AG04450 (cell line): ENCODE measurements around the gene ASCL5. TPM values are rescaled to one million over a fixed set of nuclear protein-coding genes. Genes with fewer than 3 reads are reported as not detected.

Experiments
- CTCF ChIA-PET: fragments of 300-600, 350-600 bp; formaldehyde crosslinking; extraction: SDS; loops from one replicate; lab custom pipeline; 2022; ENCODE audit warnings: antibody characterized with exemption, inconsistent platforms; lab: Charles Lee
- POLR2A ChIA-PET: fragments of 350-600 bp; formaldehyde crosslinking; extraction: SDS; loops from one replicate; lab custom pipeline; 2021; ENCODE audit warnings: antibody characterized with exemption, inconsistent platforms; lab: Yijun Ruan, JAX
- DNase-seq: peaks from one replicate; pipeline ENCODE4 v3.0.0-alpha.2; 2011; ENCODE audit warnings: low read depth, low spot score
- H3K27ac ChIP-seq: one replicate; pipeline ENCODE4 v1.5.1; 2012; ENCODE audit warnings: low read depth, low read length, control low read depth
- H3K27me3 ChIP-seq: one replicate; pipeline ENCODE4 v1.6.0; 2012; ENCODE audit warnings: low read length; ENCODE audit not compliant: control insufficient read depth, insufficient read depth
- H3K4me3 ChIP-seq: 2 replicates; pipeline ENCODE4 v1.5.1; 2011; ENCODE audit warnings: mild to moderate bottlenecking, low read depth, low read length, control low read depth
- H3K9me3 ChIP-seq: 2 replicates; pipeline ENCODE4 v1.5.1; 2012; ENCODE audit warnings: low read length; ENCODE audit not compliant: control insufficient read depth, insufficient read depth
- polyA plus RNA-seq: library from polyadenylated mRNA; depleted of rRNA; stranded (reverse); fragments of >200 nt; gene quantifications from 2 replicates; pipeline ENCODE4 v1.2.3, GENCODE V29; 2011
- TF ChIP-seq, protein P1 (sequence below): IDR thresholded peaks from 2 replicates; pipeline ENCODE4 v1.5.1; 2011; ENCODE audit warnings: low read depth, low read length, control low read depth, inconsistent platforms

Gene ASCL5
- polyA plus RNA-seq, 1 experiment, result not detected

DNA sequence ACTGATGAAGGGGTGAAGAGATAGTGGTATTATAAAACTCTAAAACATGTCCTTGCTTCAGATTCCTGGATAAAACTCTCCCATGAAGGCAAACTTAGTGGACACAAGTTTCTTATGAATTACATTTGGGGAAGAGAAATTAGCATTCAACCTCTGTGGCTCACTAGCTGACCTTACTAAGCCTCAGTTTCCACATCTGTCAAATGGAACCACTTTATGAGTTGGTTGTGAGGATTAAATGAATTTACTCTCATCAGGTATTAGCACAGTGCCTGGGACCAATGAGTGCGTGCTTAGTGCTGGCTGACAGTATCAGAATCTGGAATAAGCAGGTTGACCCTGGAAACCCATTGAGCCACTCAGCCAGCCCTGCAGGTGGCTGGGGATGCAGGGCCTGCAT is 17.3 kb downstream of the ASCL5 start:
- ChIA-PET CTCF (interaction anchor here (1.0 to 3.5 kb wide), 2 partner anchors 9 to 138 kb away, joined by 3 to 15 read pairs; no protein-coding TSS in a partner anchor), POLR2A (no interaction called here)
- TF ChIP-seq, protein P1, sequence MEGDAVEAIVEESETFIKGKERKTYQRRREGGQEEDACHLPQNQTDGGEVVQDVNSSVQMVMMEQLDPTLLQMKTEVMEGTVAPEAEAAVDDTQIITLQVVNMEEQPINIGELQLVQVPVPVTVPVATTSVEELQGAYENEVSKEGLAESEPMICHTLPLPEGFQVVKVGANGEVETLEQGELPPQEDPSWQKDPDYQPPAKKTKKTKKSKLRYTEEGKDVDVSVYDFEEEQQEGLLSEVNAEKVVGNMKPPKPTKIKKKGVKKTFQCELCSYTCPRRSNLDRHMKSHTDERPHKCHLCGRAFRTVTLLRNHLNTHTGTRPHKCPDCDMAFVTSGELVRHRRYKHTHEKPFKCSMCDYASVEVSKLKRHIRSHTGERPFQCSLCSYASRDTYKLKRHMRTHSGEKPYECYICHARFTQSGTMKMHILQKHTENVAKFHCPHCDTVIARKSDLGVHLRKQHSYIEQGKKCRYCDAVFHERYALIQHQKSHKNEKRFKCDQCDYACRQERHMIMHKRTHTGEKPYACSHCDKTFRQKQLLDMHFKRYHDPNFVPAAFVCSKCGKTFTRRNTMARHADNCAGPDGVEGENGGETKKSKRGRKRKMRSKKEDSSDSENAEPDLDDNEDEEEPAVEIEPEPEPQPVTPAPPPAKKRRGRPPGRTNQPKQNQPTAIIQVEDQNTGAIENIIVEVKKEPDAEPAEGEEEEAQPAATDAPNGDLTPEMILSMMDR, result no peak
- Histone ChIP-seq H3K27ac (no peak overlapping the region), H3K4me3 (no peak overlapping the region), H3K9me3 (no peaks in the 10 kb centered on the region; the same call in 1 of the 2 replicates), H3K27me3 (peaks cover 41% of the 10 kb centered on the region)
- DNase-seq, result no peak

DNA sequence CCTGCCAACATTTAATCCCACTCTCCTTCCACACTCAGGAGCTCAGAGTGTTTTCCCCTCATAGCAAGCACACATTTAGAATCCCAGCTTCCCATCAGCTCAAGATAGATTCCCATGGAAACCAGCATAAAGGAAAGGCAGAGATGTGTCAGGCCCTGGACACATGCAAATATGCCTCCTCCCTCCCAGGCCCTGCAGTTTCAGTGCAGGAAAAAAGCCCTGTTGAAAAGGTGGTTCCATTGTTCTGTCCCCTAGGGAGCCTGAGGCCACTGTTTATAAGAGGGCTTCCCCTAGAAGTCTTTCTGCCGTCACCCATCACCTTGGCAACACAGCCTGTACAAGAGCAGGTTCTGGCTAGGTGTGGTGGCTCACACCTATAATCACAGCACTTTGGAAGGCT is 18.4 kb downstream of the ASCL5 start:
- TF ChIP-seq, protein P1, result no peak
- H3K27me3 ChIP-seq, result peaks cover 42% of the 10 kb centered on the region
- H3K4me3 ChIP-seq, result no peak overlapping the region
- POLR2A ChIA-PET, result no interaction called here
- DNase-seq, result no peak
- no peaks in the 10 kb centered on the region for H3K9me3 ChIP-seq
- CTCF ChIA-PET, result interaction anchor here (1.0 to 3.5 kb wide), 2 partner anchors 10 to 137 kb away, joined by 3 to 15 read pairs; no protein-coding TSS in a partner anchor
- H3K27ac ChIP-seq, result no peak overlapping the region

DNA sequence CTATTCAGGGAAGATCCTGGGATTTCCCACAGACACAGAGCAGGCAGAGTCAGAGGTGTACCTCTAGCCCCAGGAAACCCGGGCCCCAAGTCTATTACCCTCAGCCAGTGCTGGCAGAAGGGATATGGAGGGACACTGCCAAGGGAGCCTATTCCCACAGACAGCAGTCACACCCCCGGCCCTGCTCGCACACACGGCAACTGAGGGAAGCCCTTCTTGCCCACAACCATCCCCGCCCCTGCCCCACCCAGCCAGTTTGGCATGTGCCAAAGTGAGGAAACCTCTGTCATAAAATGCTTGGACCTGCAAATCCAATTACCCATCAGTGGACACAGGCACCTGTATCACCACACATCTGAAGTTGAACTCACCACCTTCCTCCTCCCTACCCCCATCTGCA is 21.3 kb downstream of the ASCL5 start:
- Histone ChIP-seq H3K27me3 (peaks cover 43% of the 10 kb centered on the region), H3K27ac (no peak overlapping the region), H3K9me3 (no peaks in the 10 kb centered on the region), H3K4me3 (no peak overlapping the region)
- TF ChIP-seq, protein P1, result no peak
- ChIA-PET CTCF (no interaction called here), POLR2A (no interaction called here)
- no peak for DNase-seq

DNA sequence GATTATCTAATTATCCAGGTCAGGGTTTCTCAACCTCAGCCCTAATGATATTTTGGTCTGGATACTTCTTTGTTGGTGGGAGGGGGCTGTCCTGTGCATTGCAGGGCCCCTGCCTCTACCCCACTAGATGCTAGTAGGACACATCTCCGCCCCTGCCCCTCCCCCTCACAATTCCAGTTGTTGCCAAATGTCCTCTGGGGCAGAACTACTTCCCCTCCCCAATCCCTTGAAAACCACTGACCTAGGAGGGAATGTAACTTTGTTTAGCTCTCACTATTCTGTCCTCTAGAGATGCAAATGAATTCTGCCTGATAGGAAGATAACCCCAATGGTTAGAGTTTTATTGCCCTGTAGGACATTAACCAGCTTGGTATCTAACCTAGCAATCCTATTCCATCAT is 22.8 kb downstream of the ASCL5 start:
- H3K27me3 ChIP-seq, result peaks cover 49% of the 10 kb centered on the region
- no peak overlapping the region for H3K27ac ChIP-seq
- DNase-seq, result no peak
- TF ChIP-seq, protein P1, result no peak
- POLR2A ChIA-PET, result no interaction called here
- H3K4me3 ChIP-seq, result no peak overlapping the region
- no peaks in the 10 kb centered on the region for H3K9me3 ChIP-seq
- CTCF ChIA-PET, result no interaction called here

DNA sequence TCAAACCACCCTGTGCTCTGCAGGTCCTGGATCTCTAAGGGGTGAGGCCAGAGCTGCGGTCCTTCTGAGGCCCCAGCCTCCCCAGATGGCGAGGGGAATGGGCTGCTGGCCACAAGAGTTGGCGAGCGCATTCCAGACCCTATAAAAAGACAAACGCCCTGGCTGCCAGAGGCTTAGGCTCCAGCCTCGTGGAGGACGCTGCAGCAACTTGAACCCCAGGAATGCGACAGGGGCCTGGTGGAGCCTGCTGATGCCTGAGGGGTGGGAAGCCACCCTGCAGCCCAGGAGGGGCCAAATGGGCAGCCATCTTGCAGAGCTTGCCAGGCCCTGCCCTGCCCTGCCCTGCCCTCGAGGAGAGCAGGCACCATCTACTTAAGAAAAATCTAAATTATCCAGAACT is 23.3 kb downstream of the ASCL5 start:
- TF ChIP-seq, protein P1, result no peak
- CTCF ChIA-PET, result no interaction called here
- Histone ChIP-seq H3K27ac (no peak overlapping the region), H3K4me3 (no peak overlapping the region), H3K27me3 (peaks cover 49% of the 10 kb centered on the region), H3K9me3 (no peaks in the 10 kb centered on the region)
- POLR2A ChIA-PET, result interaction anchor here (0.7 kb wide), 1 partner anchor 78 kb away, joined by 3 read pairs; no protein-coding TSS in a partner anchor
- DNase-seq, result no peak
